Astrocyte (in vitro differentiated cells and primary cell): ENCODE measurements around the gene UCP2. TPM values are rescaled to one million over a fixed set of nuclear protein-coding genes. Genes with fewer than 3 reads are reported as not detected.
"Not testable (repeated sequence)": the region's sequence is repeated elsewhere in the genome, so short reads cannot be mapped to it uniquely, and the experiment has no call there.

ENCODE experiments used
- DNase-seq: peaks from one replicate; pipeline ENCODE4 v3.0.0-alpha.2; 2010; ENCODE audit warnings: low read depth
- FAIRE-seq: peaks from 2 replicates; lab custom pipeline; 2011; peaks lifted over from hg19 to GRCh38; lab: Jason Lieb, UNC
- H2AFZ ChIP-seq: 2 replicates; pipeline ENCODE4 v1.6.0; 2012; ENCODE audit warnings: low read depth, low read length, inconsistent platforms
- H3K27ac ChIP-seq: 2 replicates; pipeline ENCODE4 v1.5.1; 2011; ENCODE audit warnings: low read depth, low read length, inconsistent platforms
- H3K27me3 ChIP-seq: 2 replicates; pipeline ENCODE4 v1.6.0; 2011; ENCODE audit warnings: low read length, inconsistent platforms; ENCODE audit not compliant: insufficient read depth
- H3K36me3 ChIP-seq: 2 replicates; pipeline ENCODE4 v1.5.1; 2011; ENCODE audit warnings: low read length, inconsistent platforms; ENCODE audit not compliant: insufficient read depth
- H3K4me1 ChIP-seq: 2 replicates; pipeline ENCODE4 v1.5.1; 2011; ENCODE audit warnings: low read length, inconsistent platforms; ENCODE audit not compliant: insufficient read depth
- H3K4me2 ChIP-seq: 2 replicates; pipeline ENCODE4 v1.6.0; 2012; ENCODE audit warnings: low read length, inconsistent platforms
- H3K4me3 ChIP-seq: 2 replicates; pipeline ENCODE4 v1.5.1; 2011; ENCODE audit warnings: low read depth, mild to moderate bottlenecking, low read length, inconsistent platforms; ENCODE audit not compliant: insufficient read depth
- H3K79me2 ChIP-seq: 2 replicates; pipeline ENCODE4 v1.6.0; 2012; ENCODE audit warnings: mild to moderate bottlenecking, low read length, inconsistent platforms; ENCODE audit not compliant: insufficient read depth
- H3K9ac ChIP-seq: 2 replicates; pipeline ENCODE4 v1.6.0; 2012; ENCODE audit warnings: mild to moderate bottlenecking, low read length, inconsistent platforms
- H3K9me3 ChIP-seq: 2 replicates; pipeline ENCODE4 v1.5.1; 2012; ENCODE audit warnings: low read depth, mild to moderate bottlenecking, low read length, inconsistent platforms; ENCODE audit not compliant: insufficient read depth
- H4K20me1 ChIP-seq: 2 replicates; pipeline ENCODE4 v1.6.0; 2012; ENCODE audit warnings: low read length, inconsistent platforms; ENCODE audit not compliant: insufficient read depth
- H3K27ac Mint-ChIP-seq: one replicate; pipeline ENCODE4 v1.8.0; 2021; ENCODE audit warnings: mild to moderate bottlenecking, mixed read lengths; ENCODE audit not compliant: unreplicated experiment
- H3K27me3 Mint-ChIP-seq: one replicate; pipeline ENCODE4 v1.8.0; 2021; ENCODE audit warnings: low read depth, mixed read lengths; ENCODE audit not compliant: unreplicated experiment
- H3K36me3 Mint-ChIP-seq: one replicate; pipeline ENCODE4 v1.8.0; 2021; ENCODE audit warnings: low read depth, mixed read lengths; ENCODE audit not compliant: unreplicated experiment
- H3K4me1 Mint-ChIP-seq: one replicate; pipeline ENCODE4 v1.8.0; 2021; ENCODE audit warnings: low read depth, mixed read lengths; ENCODE audit not compliant: unreplicated experiment
- H3K4me3 Mint-ChIP-seq: one replicate; pipeline ENCODE4 v1.8.0; 2021; ENCODE audit warnings: mild to moderate bottlenecking, moderate library complexity, mixed read lengths; ENCODE audit not compliant: unreplicated experiment
- H3K9me3 Mint-ChIP-seq: one replicate; pipeline ENCODE4 v1.8.0; 2021; ENCODE audit warnings: mild to moderate bottlenecking, mixed read lengths; ENCODE audit not compliant: unreplicated experiment
- CTCF ChIP-seq: IDR thresholded peaks from 2 replicates; pipeline ENCODE4 v1.5.1; 2011; ENCODE audit warnings: low read depth, mild to moderate bottlenecking, inconsistent platforms, low read length, moderate library complexity; ENCODE audit not compliant: insufficient read depth
- EZH2 ChIP-seq: IDR thresholded peaks from 2 replicates; pipeline ENCODE4 v1.6.1; 2012; ENCODE audit warnings: mild to moderate bottlenecking, low read length, inconsistent platforms; ENCODE audit not compliant: insufficient read depth
- total RNA-seq: library from RNA; stranded (reverse); gene quantifications from 2 replicates; pipeline ENCODE4 v1.2.1, GENCODE V29; 2021

Gene UCP2
- total RNA-seq, 1 donor from 2014 or later: 83.0 TPM

GRCh38 chr11:73989156-73989555, 6.5 kb upstream of the UCP2 start:
- H3K27me3 Mint-ChIP-seq: peaks cover 9% of the 10 kb centered on the region
- Histone ChIP-seq H3K27me3 (no peaks in the 10 kb centered on the region), H3K36me3 (no peaks in the 10 kb centered on the region), H2AFZ (no peak overlapping the region), H3K4me2 (no peak overlapping the region), H3K9me3 (no peaks in the 10 kb centered on the region), H3K9ac (no peak overlapping the region), H3K4me1 (no peaks in the 10 kb centered on the region), H3K4me3 (no peak overlapping the region), H3K27ac (no peak overlapping the region), H3K79me2 (no peaks in the 10 kb centered on the region), H4K20me1 (no peaks in the 10 kb centered on the region)
- H3K9me3 Mint-ChIP-seq: no peaks in the 10 kb centered on the region
- TF ChIP-seq EZH2: no peak
- TF ChIP-seq CTCF: no peak
- no peaks in the 10 kb centered on the region for H3K36me3 Mint-ChIP-seq
- FAIRE-seq (no peak), DNase-seq (no peak)
- H3K4me3 Mint-ChIP-seq: no peak overlapping the region
- H3K27ac Mint-ChIP-seq: no peak overlapping the region
- H3K4me1 Mint-ChIP-seq: no peaks in the 10 kb centered on the region

- Histone ChIP-seq H3K4me3 (no peak overlapping the region), H3K79me2 (no peaks in the 10 kb centered on the region), H3K9ac (no peak overlapping the region), H4K20me1 (no peaks in the 10 kb centered on the region), H3K4me2 (no peak overlapping the region), H2AFZ (no peak overlapping the region), H3K36me3 (no peaks in the 10 kb centered on the region), H3K4me1 (peaks cover 6% of the 10 kb centered on the region), H3K27me3 (no peaks in the 10 kb centered on the region), H3K27ac (no peak overlapping the region), H3K9me3 (no peaks in the 10 kb centered on the region)
- Mint-ChIP-seq H3K9me3 (no peaks in the 10 kb centered on the region), H3K27me3 (peaks cover 9% of the 10 kb centered on the region), H3K27ac (no peak overlapping the region), H3K4me1 (no peaks in the 10 kb centered on the region), H3K4me3 (no peak overlapping the region), H3K36me3 (no peaks in the 10 kb centered on the region)
- FAIRE-seq (no peak), DNase-seq (no peak)
- no peak for TF ChIP-seq EZH2
- no peak for TF ChIP-seq CTCF
These were observed 5.6 kb upstream of the UCP2 start for GRCh38 chr11:73988227-73988626.

GRCh38 chr11:73985661-73986060, 3.0 kb upstream of the UCP2 start:
- H3K36me3 ChIP-seq, H4K20me1 ChIP-seq, H2AFZ ChIP-seq, H3K9me3 ChIP-seq, H3K36me3 Mint-ChIP-seq, H3K27ac Mint-ChIP-seq, H3K27me3 Mint-ChIP-seq, H3K27me3 ChIP-seq, H3K4me3 Mint-ChIP-seq, FAIRE-seq, H3K4me2 ChIP-seq, DNase-seq, H3K4me3 ChIP-seq, H3K27ac ChIP-seq, H3K79me2 ChIP-seq, H3K9ac ChIP-seq, H3K9me3 Mint-ChIP-seq: not testable (repeated sequence)
- peaks cover 12% of the 10 kb centered on the region for H3K4me1 ChIP-seq
- peaks cover 11% of the 10 kb centered on the region for H3K4me1 Mint-ChIP-seq
